ENCODE results near the gene BRD4.

GRCh38 chr19:15191514-15191913 lies 140.8 kb downstream of the BRD4 start:
- TF ChIP-seq POLR2AphosphoS5 (IDR thresholded peaks at IDR 0.05; ENCODE audit: low read depth, low read length): no peak
- no peak for TF ChIP-seq TAF1 (IDR thresholded peaks at IDR 0.05; ENCODE audit: borderline replicate concordance, insufficient read depth, low read length)
- no peak for TF ChIP-seq SIN3A (IDR thresholded peaks at IDR 0.05; ENCODE audit: borderline replicate concordance, insufficient read depth, low read length)
